ENCODE results near the gene PRSS21.

Gene PRSS21

GRCh38 chr16:2816751-2817339 lies at the start of gene PRSS21:
TSS of gene PRSS21 (plus strand) at chr16:2817237. CDS start at chr16:2817269, 32 bp downstream.
- no peak within 1 kb of the TSS for H3K4me3 ChIP-seq (ENCODE audit: low read depth, low read length)
- DNase-seq (ENCODE audit: low read depth), result no peak

DNA sequence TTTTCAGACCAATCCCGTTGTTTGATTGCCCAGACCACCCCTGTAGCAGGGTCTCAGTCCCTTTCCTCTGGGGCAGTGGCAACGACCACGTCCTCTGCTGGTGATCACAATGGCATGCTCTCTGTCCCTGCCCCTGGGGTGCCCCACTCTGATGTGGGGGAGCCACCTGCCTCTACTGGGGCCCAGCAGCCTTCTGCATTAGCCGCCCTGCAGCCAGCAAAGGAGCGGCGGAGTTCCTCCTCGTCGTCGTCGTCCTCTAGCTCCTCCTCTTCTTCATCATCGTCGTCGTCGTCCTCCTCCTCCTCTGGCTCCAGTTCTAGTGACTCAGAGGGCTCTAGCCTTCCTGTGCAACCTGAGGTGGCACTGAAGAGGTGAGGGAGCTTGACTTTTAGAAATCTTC lies 49.1 kb upstream of the PRSS21 start:
- DNase-seq (ENCODE audit: low read depth), result no peak
- H3K4me3 ChIP-seq (ENCODE audit: low read depth, low read length), result no peak overlapping the region

DNA sequence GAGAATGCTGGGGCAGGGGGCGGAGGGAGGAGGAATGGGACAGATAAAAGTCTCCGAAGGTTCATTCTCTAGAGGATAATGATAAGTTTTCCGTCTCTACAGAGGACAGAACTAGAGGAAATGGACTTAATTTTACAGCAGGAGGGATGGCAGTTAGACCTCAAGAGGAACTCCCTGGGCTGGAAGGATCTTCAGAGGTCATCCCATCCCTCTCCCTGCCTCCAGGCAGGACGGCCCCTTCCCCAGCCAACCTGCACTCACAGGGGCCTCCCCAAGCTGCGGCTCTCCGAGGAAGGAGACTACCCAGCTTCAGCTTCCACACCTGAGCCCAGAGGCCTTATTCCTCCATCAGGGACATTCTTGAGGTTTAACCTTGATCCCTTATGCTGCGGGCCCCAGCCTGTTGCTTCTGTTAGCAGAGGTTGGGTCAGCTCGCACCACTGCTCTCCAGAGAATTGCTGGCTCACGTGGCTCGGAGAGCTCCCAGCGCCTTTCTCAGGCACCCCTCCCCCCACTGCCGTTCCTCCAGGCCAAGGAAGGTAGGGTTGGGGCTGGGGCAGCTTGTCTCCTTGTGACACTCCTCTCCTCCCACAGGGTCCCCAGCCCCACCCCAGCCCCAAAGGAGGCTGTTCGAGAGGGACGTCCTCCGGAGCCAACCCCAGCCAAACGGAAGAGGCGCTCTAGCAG lies 48.5 kb upstream of the PRSS21 start:
- no peak for DNase-seq (ENCODE audit: low read depth)
- no peak overlapping the region for H3K4me3 ChIP-seq (ENCODE audit: low read depth, low read length)

DNA sequence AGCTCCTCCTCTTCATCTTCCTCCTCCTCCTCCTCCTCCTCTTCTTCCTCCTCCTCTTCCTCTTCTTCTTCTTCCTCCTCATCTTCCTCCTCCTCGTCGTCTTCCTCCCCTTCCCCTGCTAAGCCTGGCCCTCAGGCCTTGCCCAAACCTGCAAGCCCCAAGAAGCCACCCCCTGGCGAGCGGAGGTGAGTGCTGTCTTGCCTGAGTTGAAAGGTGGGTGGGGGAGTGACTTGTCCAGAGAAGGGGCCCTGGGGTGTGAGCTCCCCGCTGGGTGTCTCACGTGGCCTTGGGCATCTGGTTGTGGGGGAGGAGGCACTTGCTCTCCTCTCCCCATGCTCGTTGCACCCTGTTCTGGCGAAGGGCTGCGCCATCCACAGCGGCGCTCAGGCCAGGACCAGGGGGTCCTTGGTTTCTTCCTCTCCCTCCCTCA lies 47.9 kb upstream of the PRSS21 start:
- no peak for DNase-seq (ENCODE audit: low read depth)
- no peak overlapping the region for H3K4me3 ChIP-seq (ENCODE audit: low read depth, low read length)

DNA sequence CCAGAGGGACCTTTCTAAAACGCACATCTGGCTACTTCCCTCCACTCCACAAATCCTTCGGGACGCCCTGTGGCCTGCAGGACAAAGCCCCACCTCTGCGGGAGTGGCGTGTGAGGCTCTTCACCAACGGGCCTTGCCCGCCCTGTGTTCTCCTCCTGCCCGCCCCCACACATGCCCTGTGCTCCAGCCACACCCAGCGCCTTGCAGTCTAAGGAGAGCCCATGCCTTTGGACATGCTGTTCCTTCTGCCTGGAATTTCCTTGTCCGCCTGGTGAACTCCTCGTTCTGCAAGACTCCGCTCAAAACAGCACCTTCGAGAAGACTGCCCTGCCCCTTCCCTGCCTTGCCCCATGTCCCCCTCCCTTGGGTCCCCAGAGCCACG lies 47.4 kb upstream of the PRSS21 start:
- DNase-seq (ENCODE audit: low read depth), result peak; percentile 42
- H3K4me3 ChIP-seq (ENCODE audit: low read depth, low read length), result no peak overlapping the region

GRCh38 chr16:2770057-2770951 lies 46.7 kb upstream of the PRSS21 start:
- DNase-seq (ENCODE audit: low read depth), result no peak
- H3K4me3 ChIP-seq (ENCODE audit: low read depth, low read length), result no peak overlapping the region

GRCh38 chr16:2771496-2772402 lies 45.3 kb upstream of the PRSS21 start:
- no peak overlapping the region for H3K4me3 ChIP-seq (ENCODE audit: low read depth, low read length)
- DNase-seq (ENCODE audit: low read depth), result no peak

- H3K4me3 ChIP-seq (ENCODE audit: low read depth, low read length), result no peak overlapping the region
Measured at GRCh38 chr16:2773188-2773968, 43.7 kb upstream of the PRSS21 start.

DNA sequence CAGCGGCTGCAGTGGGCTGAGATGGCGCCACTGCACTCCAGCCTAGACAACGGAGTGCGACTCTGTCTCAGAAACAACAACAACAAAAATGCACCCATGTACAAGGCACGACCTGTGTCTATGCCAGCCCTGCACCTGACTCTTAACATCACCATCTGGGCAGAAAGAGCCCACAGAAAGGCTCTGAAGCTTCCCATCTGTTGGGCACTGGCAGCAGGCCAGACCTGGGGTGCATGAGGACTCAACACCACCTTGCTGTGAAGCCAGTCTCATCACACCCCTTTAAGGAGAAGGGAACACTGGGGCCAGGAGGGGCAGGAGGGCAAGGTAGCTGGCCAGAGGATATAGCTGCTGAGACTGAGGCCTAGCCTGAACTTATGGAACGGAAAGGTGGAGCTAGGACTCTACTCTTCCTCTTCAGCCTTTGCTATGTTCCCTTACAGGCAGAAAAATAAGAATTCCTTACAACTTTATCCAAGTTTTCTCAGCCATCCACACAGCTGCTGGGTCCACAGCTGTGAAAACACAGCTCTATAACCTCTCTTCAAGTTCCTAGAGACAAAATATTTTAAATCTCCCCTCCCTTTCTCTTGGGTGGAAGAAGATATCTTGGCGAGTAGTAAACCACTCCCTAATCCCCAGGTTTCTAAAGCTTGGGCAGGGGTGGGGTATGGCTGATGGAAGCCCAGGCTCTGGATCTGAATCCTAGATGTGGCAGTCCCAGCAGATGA lies 42.7 kb upstream of the PRSS21 start:
- H3K4me3 ChIP-seq (ENCODE audit: low read depth, low read length), result no peak overlapping the region
- no peak for DNase-seq (ENCODE audit: low read depth)

More at GRCh38 chr16:2773188-2773968, 43.7 kb upstream of the PRSS21 start:
- DNase-seq (ENCODE audit: low read depth), result no peak

DNA sequence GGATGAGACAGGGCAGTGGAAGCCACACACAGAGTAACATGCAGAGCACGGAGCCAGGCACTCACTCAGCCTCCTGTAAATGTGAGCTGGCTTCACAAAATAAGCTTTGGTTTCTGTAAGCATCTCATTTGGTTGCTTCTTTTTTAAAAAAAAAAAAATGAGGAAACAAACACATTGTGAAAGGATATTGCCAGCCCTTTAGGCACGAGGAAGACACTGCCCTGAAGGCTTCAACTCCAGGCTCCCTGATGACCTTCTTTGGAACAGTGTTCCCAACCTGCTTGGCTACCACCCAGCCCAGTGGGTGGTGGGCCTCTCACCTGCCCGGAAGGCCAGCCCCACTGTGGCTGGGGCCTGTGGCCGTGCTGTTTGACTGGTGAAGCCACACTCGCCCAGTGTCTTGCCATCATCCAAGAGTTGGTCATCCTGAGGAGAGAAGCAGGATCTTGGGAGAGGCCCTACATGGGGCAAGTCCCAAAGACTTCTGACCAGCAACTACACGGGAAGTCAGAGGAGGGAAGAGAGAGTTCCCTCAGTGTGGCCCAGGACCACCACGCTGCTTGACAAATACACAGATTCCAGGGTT lies 41.8 kb upstream of the PRSS21 start:
- DNase-seq (ENCODE audit: low read depth), result no peak
- H3K4me3 ChIP-seq (ENCODE audit: low read depth, low read length), result no peak overlapping the region

DNA sequence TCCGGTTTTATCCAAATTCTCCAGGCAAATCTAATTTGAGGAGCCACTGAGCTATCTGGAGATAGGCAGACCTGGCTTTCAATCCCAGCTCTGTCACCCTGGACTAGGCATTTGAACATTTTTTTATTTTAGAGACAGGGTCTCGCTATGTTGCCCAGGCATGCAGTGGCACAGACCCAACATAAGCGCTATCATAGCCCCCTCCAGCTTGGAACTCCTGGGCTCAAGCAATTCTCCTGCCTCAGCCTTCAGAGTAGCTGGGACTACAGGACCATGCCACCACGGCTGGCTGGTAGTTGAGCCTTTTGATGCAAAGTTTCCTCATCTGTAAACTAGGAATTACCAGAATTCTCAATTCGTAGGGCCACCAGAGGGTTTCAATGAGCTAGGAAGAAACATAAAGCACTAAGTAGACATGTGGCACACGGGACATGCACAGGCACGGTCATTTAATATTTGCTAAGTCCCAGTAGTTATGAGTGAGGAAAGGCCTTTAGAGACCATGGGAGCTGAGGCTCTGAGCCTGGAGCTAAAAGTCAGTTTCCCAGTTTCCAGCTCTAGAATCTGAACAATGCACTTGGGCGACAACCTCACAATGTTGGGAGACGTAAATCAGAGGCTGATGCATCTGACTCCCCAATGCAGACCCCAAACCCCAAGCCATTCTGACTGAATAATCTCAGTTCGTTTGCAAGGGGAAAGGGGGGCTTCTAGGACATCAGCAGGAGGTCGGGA lies 41.1 kb upstream of the PRSS21 start:
- H3K4me3 ChIP-seq (ENCODE audit: low read depth, low read length), result peak overlapping the region; percentile 87
- DNase-seq (ENCODE audit: low read depth), result no peak

GRCh38 chr16:2776500-2777139 lies 40.4 kb upstream of the PRSS21 start:
- no peak for DNase-seq (ENCODE audit: low read depth)

DNA sequence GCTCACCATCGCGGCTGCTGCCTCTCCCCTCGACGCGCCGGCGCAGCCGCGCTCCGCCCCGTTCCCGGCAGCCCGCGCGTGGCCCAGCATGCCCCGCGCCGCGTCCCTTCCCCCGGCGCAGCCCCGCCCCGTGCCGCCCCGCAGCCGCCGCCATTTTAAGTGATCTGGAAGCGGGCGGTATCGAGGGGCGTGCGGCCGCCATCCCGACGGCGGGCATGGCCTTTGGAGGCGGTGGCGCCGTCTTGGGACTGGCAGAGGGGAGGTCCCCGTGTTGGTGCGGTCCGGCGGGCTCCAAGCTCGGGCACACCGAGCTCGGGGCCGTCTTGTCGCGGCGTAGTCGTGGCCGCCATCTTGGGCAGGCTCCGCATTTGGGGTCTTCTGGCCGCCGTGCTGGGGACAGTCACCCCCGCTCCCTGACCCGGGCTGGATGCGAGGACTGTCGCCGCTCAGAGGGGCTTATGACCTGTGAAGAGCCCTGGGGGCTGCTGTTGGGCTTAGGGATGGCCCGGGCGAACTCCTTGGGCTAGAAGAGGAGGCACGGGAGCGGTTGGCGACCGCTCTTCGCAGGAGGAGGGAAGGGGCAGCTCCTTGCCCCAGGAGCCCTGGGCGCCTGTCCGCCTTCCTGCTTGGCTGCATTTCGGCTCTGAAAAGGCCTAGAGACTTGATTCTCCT lies 39.7 kb upstream of the PRSS21 start, which contains the start of gene ELOB:
ELOB (minus strand) TSS at position 50 of the 672 bp plus-strand sequence; CDS start at position 9, 41 bp downstream.
- peak within 1 kb of the TSS; percentile 87 for H3K4me3 ChIP-seq (ENCODE audit: low read depth, low read length)
- DNase-seq (ENCODE audit: low read depth), result peak; percentile 36

More at GRCh38 chr16:2776500-2777139, 40.4 kb upstream of the PRSS21 start:
- H3K4me3 ChIP-seq (ENCODE audit: low read depth, low read length), result peak overlapping the region; percentile 87

DNA sequence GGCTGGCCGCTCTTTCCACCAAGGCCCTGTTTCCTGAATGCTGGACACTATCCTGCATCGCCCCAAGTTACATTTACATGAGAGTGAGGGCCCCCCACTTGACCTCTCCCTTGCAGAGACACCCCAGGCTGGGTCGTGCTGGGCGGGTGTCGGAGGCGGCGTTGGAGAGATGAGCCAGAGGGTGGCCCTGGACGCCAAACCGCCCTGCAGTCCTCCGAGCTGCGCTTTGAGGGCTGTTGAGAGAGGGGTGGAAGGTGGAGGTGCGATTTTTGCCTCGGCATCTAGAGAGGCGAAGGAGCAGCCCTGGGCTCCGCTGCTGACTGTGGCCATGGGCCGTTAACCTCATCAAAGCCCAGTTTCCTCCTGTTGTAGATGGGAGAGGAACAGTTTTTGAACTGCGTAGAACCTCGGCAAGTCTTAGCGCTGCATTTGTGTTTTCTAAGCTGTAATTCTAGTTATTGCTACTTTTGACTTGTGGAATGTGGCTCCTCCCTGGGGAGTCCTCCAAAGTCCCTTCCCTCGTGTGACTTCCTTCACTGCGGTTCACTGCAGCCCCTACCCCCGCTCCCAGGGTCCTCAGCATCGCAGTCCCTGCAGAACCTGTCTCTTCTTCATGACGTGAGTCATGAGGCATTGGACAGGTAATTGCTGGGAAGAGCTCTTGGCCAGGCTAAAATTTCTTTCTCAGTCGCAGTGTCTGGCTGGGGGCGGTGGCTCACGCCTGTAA lies 39.0 kb upstream of the PRSS21 start:
- peak overlapping the region; percentile 84 for H3K4me3 ChIP-seq (ENCODE audit: low read depth, low read length)
- DNase-seq (ENCODE audit: low read depth), result no peak

DNA sequence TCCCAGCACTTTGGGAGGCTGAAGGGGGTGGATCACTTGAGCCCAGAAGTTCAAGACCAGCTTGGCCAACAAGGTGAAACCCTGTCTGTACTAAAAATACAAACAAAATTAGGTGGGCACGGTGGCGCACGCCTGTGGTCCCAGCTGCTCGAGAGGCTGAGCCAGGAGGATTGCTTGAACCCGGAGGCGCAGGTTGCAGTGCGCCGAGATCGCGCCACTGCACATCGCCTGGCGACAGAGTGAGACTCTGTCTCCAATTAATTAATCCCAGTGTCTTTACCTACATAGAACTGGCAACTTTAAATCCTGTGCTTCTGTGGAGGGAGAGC lies 38.4 kb upstream of the PRSS21 start:
- H3K4me3 ChIP-seq (ENCODE audit: low read depth, low read length), result no peak overlapping the region
- DNase-seq (ENCODE audit: low read depth), result no peak
